ENCODE results near the gene MLLT3.

Gene MLLT3

GRCh38 chr9:20303996-20304395 is 318.3 kb downstream of the MLLT3 start:
- DNase-seq (ENCODE audit: low spot score) = no peak
- Histone ChIP-seq H3K9me3 (ENCODE audit: severe bottlenecking) (no peaks in the 10 kb centered on the region), H3K27ac (ENCODE audit: poor library complexity, severe bottlenecking) (no peak overlapping the region), H3K4me3 (ENCODE audit: severe bottlenecking) (no peak overlapping the region), H3K27me3 (ENCODE audit: insufficient read depth, poor library complexity, severe bottlenecking) (no peaks in the 10 kb centered on the region), H3K4me1 (ENCODE audit: insufficient read depth, poor library complexity, severe bottlenecking) (no peaks in the 10 kb centered on the region), H3K36me3 (ENCODE audit: low read depth) (no peaks in the 10 kb centered on the region)
- ATAC-seq (ENCODE audit: low read depth) = no peak
- TF ChIP-seq, protein P1, sequence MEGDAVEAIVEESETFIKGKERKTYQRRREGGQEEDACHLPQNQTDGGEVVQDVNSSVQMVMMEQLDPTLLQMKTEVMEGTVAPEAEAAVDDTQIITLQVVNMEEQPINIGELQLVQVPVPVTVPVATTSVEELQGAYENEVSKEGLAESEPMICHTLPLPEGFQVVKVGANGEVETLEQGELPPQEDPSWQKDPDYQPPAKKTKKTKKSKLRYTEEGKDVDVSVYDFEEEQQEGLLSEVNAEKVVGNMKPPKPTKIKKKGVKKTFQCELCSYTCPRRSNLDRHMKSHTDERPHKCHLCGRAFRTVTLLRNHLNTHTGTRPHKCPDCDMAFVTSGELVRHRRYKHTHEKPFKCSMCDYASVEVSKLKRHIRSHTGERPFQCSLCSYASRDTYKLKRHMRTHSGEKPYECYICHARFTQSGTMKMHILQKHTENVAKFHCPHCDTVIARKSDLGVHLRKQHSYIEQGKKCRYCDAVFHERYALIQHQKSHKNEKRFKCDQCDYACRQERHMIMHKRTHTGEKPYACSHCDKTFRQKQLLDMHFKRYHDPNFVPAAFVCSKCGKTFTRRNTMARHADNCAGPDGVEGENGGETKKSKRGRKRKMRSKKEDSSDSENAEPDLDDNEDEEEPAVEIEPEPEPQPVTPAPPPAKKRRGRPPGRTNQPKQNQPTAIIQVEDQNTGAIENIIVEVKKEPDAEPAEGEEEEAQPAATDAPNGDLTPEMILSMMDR (IDR thresholded peaks at IDR 0.05; ENCODE audit: poor library complexity, severe bottlenecking) = no peak

GRCh38 chr9:20303066-20303465 is 319.2 kb downstream of the MLLT3 start:
- H3K4me3 ChIP-seq (ENCODE audit: severe bottlenecking) = no peak overlapping the region
- ATAC-seq (ENCODE audit: low read depth) (no peak), DNase-seq (ENCODE audit: low spot score) (no peak)
- peaks cover under 1% of the 10 kb centered on the region for H3K4me1 ChIP-seq (ENCODE audit: insufficient read depth, poor library complexity, severe bottlenecking)
- no peaks in the 10 kb centered on the region for H3K9me3 ChIP-seq (ENCODE audit: severe bottlenecking)
- no peak overlapping the region for H3K27ac ChIP-seq (ENCODE audit: poor library complexity, severe bottlenecking)
- no peaks in the 10 kb centered on the region for H3K36me3 ChIP-seq (ENCODE audit: low read depth)
- TF ChIP-seq, protein P1 (IDR thresholded peaks at IDR 0.05; ENCODE audit: poor library complexity, severe bottlenecking) = no peak
- no peaks in the 10 kb centered on the region for H3K27me3 ChIP-seq (ENCODE audit: insufficient read depth, poor library complexity, severe bottlenecking)

GRCh38 chr9:20302197-20302596 is 320.1 kb downstream of the MLLT3 start:
- no peak overlapping the region for H3K4me3 ChIP-seq (ENCODE audit: severe bottlenecking)
- no peaks in the 10 kb centered on the region for H3K27me3 ChIP-seq (ENCODE audit: insufficient read depth, poor library complexity, severe bottlenecking)
- TF ChIP-seq, protein P1 (IDR thresholded peaks at IDR 0.05; ENCODE audit: poor library complexity, severe bottlenecking) = no peak
- H3K36me3 ChIP-seq (ENCODE audit: low read depth) = no peaks in the 10 kb centered on the region
- H3K27ac ChIP-seq (ENCODE audit: poor library complexity, severe bottlenecking) = no peak overlapping the region
- ATAC-seq (ENCODE audit: low read depth) (no peak), DNase-seq (ENCODE audit: low spot score) (no peak)
- peaks cover 6% of the 10 kb centered on the region for H3K4me1 ChIP-seq (ENCODE audit: insufficient read depth, poor library complexity, severe bottlenecking)
- H3K9me3 ChIP-seq (ENCODE audit: severe bottlenecking) = no peaks in the 10 kb centered on the region

DNA sequence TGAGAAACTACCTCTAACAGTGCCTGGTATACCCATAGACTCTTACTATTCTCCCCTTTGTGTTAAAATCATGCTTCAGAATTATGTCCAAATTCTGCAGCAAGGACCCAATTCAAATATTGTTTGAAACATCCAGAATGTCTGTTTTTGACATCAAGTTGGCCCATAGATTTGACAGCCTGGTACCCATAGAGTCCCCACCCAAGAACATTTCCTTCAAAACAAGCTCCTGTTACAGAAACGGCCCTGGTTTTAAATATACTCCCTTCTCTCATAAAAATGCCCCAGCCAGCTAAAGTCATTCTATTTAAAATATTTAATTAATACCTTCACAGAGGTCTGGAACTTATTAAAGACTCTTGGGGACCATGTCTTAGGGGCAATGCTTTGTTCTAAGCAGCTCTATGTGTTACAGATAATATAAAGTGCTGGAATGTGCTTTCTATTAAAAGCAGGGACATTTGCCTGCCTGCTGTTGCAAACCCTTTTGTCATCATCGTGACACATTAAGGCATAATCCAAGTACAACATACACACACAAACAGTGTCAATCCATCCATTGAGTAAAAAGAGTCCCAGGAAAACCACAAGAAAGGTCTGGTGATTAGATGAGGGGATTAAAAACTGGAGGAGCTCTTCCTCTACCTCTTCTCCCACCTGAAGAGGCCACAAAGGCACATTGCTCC is 321.7 kb downstream of the MLLT3 start:
- Histone ChIP-seq H3K27me3 (ENCODE audit: insufficient read depth, poor library complexity, severe bottlenecking) (no peaks in the 10 kb centered on the region), H3K4me1 (ENCODE audit: insufficient read depth, poor library complexity, severe bottlenecking) (peaks cover 6% of the 10 kb centered on the region), H3K9me3 (ENCODE audit: severe bottlenecking) (no peaks in the 10 kb centered on the region), H3K36me3 (ENCODE audit: low read depth) (no peaks in the 10 kb centered on the region), H3K27ac (ENCODE audit: poor library complexity, severe bottlenecking) (no peak overlapping the region), H3K4me3 (ENCODE audit: severe bottlenecking) (no peak overlapping the region)
- no peak for ATAC-seq (ENCODE audit: low read depth)
- DNase-seq (ENCODE audit: low spot score) = no peak
- TF ChIP-seq, protein P1 (IDR thresholded peaks at IDR 0.05; ENCODE audit: poor library complexity, severe bottlenecking) = no peak

DNA sequence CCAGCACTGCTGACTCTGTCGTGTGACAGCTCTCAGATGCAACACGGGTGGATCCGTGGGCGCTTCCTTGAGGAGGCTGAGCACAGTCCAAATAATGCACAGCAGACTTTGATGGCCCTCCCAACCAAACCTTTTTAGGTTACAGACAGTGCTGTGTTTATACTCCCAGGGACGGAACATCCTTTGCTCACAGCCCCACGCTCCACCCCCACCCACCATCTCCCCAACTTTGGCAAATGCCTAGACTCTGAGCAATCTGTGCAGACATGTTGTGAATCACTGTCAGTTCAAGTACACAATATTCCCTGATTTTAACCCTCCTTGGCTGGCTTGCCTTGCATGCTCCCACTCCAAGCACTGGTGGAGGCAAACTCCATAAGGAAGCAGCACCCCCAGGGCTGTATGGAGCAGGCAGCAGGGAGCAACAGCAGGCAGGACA is 324.6 kb downstream of the MLLT3 start:
- Histone ChIP-seq H3K27me3 (ENCODE audit: insufficient read depth, poor library complexity, severe bottlenecking) (no peaks in the 10 kb centered on the region), H3K4me1 (ENCODE audit: insufficient read depth, poor library complexity, severe bottlenecking) (peaks cover 6% of the 10 kb centered on the region), H3K27ac (ENCODE audit: poor library complexity, severe bottlenecking) (peak overlapping the region; percentile 52), H3K9me3 (ENCODE audit: severe bottlenecking) (no peaks in the 10 kb centered on the region), H3K4me3 (ENCODE audit: severe bottlenecking) (no peak overlapping the region), H3K36me3 (ENCODE audit: low read depth) (no peaks in the 10 kb centered on the region)
- TF ChIP-seq, protein P1 (IDR thresholded peaks at IDR 0.05; ENCODE audit: poor library complexity, severe bottlenecking) = no peak
- ATAC-seq (ENCODE audit: low read depth) (peak; percentile 87), DNase-seq (ENCODE audit: low spot score) (no peak)

Measured in RWPE2 (cell line).